Iris pigment epithelial cell (primary cell): Measurements from ENCODE around the gene ALG10B.
"Not testable (repeated sequence)": the region's sequence is repeated elsewhere in the genome, so short reads cannot be mapped to it uniquely, and the experiment has no call there.

Experiments used
- DNase-seq: peaks from one replicate; pipeline ENCODE4 v3.0.0-alpha.2; 2011; ENCODE audit warnings: low read depth

Gene ALG10B, protein sequence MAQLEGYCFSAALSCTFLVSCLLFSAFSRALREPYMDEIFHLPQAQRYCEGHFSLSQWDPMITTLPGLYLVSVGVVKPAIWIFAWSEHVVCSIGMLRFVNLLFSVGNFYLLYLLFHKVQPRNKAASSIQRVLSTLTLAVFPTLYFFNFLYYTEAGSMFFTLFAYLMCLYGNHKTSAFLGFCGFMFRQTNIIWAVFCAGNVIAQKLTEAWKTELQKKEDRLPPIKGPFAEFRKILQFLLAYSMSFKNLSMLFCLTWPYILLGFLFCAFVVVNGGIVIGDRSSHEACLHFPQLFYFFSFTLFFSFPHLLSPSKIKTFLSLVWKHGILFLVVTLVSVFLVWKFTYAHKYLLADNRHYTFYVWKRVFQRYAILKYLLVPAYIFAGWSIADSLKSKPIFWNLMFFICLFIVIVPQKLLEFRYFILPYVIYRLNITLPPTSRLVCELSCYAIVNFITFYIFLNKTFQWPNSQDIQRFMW

DNA sequence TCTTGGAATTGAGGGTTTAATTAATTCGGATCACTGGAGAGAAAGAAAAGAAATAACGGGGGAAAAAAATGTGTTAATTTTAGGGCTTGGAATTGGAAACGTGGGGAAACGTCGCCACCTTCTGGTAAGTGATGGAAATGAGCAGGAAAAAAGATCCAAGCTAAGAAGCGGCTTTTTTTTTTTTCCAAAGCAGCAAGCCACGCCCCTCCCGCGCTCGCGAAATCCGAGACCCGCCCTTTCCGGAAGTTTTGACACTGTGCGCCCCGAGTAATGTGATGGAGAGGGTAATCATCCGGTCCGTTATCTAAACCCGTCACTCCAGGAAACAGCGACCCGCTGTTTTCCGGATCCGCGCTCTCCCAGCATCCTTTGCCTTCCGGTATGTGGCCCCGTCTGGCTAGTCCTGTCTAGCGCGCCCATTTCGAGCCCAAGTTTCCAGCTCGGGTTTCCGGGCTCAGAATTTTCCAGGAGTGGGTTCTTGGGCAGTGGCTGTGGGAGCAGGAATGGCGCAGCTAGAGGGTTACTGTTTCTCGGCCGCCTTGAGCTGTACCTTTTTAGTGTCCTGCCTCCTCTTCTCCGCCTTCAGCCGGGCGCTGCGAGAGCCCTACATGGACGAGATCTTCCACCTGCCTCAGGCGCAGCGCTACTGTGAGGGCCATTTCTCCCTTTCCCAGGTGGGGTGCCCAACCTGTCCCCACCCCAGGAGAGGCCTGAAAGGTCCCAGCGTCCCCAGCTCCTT is at the start of gene ALG10B:
ALG10B (plus strand) TSS at position 384 of the 739 bp plus-strand sequence; CDS start at position 504, 120 bp downstream.
- DNase-seq, result peak; percentile 97

DNA sequence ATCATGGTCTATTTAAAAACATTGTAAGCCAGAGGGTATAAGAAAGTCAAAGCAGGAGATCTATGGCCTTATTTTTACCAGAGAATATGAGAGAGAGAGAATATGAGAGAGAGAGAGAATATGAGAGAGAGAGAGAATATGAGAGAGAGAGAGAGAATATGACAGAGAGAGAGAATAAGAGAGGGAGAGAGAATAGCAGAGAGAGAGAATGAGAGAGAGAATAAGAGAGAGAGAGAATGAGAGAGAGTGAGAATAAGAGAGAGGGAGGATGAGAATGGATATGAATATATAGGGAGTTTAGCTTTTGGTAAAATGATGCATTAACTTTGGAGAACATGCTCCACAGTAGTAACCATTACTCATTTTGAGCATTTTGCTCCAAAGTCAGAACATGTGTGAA is 48.0 kb upstream of the ALG10B start:
- no peak for DNase-seq

DNA sequence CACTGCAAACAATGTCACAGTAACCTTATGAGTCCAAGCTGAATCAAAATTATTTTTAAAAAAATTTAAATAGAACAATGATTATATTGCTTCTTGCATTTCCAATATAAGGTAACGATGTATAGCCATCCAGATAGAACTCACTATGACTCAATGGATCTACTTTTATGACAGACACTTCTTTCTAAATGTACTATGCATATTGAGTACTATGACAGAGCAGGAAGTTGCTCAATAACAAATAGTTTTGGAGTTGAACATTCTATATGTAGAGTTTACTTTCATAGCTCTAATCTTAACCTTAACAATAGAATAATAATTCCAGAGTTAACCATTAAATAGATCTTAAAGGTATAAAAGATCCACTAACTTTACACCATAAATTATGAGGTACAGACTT is 46.7 kb upstream of the ALG10B start:
- DNase-seq, result no peak

DNA sequence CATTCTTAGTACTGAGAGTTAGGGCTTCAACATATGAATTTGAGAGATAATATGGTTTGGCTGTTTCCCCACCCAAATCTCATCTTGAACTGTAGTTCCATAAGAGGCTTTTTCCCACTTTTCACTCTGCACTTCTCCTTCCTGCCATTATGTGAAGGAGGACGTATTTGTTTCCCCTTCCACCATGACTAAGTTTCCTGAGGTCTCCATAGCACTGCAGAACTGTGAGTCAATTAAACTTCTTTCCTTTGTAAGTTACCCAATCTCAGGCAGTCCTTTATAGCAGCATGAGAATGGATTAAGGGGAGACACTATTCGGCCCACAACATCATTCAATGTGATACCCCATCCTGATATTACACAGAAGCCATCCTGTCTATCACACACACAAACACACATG is 36.8 kb upstream of the ALG10B start:
- no peak for DNase-seq

DNA sequence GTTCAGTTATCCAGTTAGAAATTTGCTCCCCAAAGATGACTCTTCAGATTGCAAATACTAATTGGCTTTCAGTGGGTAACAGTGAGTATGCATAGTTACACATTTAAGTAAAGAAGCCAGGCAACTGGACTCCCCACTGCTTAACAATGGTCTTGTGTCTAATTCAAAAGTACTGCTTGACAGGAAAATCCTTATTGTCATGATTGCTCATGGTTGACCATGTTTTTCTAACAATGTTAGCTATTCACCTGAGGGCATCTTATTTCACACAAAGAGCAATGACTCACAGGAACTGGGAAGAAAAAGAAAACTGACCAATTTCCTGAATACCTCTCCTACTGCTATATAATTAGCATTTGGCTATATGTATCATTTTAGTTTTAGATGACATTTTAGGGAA is 33.7 kb upstream of the ALG10B start:
- DNase-seq, result no peak

DNA sequence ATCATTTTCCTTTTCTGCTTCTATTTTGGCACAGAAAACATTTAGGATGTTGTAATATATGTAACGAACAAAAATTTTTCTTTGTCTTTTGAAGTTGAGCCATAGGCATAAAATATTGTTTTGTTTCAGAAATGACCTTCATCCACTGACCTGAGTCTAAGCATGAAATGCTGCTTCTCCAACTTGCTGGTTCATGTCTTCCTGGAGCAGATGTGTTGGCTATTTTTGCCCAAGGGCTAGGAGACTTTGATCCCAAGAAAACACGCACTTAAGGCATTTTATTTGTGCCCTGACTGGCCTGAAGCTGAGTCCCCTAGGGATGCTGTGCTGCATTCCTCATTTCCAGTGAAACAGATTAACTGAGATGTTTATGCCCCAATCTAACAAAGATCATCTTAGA is 27.2 kb upstream of the ALG10B start:
- no peak for DNase-seq

DNA sequence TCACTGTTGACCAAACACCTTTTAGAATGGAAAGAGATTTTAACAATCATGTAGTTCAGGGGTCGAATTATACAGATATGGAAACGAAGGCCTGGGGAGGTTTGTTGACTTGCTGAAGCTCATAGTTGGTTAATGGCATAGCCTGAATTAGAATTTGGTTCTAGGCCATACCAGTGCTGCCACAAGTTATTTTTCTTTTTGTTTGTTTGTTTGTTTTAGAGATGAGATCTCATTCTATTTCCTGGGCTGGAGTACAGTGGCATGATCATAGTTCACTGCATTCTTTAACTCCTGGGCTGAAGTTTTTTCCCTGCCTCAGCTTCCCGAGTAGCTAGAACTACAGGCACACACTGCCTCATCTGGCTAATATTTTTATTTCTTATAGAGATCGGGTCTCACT is 25.4 kb upstream of the ALG10B start:
- DNase-seq, result no peak

DNA sequence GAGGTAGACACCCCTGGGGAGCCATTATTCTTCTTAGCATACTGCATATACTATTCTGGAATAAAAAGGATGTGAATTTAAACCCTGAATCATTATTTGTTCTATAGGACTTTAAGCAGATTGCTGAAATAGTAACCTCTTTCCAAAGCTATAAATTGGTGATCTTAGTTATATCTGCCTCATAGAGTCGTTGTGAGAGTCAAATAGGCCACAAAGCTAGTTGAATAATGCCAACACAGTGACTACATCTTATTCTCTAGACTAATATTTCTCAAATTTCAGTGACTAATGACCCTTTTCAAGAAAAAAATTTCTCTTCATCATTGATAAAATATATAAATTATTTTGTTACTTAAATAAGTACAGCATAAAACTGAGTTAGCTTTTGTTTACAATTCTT is 13.6 kb upstream of the ALG10B start:
- DNase-seq, result not testable (repeated sequence)

DNA sequence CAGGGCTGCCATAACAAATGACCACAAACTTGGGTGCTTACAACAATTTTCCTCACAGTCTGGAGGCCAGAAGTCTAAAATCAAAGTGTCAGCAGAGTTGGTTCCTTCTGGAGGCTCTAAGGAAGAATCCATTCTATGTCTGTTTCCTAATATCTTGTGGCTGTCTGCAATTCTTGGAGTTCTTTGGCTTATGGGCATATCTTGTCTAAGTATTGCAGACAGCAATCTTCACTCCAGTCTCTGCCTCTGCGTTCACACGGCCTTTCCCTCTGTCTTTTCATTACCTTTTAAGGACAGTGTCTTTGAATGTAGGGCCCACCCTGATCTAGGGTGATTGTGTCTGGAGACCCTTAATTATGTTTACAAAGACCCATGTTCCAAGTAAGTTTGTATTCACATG is 5.4 kb downstream of the ALG10B start:
- not testable (repeated sequence) for DNase-seq

DNA sequence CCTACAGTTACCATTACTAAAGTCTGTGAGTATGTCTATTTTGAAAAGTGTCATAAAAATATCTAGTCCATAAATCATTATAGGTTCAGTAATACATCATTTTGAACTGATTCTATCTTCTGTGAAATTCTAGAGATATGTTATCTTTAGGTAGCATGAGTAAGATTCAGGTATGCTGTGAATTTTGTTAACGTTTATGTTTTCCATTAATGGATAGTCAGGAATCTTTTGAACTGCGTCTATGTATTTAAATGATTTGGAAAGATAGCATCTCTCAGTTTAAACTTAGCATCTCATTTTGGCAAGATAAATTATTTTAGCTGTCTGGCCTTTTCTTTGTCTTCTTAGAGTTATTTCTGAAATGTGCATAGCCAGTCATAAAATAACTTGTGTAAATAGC is 8.3 kb downstream of the ALG10B start:
- no peak for DNase-seq

DNA sequence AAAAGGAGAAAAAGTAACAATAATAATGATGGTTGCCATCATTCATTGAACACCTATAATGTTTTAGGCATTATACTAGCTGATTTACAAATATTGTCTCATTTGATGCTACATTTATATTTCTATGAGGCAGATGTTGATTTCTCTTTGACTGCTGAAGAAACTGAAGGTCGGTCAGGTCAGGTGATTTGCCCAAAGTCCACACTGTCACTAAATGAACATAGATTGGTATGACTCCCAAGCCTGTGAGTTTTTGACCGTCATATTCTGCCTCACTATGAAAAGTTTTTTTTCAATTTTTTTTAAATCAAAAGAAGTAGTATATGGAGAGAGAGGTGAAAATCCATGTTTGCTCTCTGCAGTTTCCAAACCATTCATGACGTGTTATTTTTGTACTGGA is 10.8 kb downstream of the ALG10B start:
- no peak for DNase-seq

DNA sequence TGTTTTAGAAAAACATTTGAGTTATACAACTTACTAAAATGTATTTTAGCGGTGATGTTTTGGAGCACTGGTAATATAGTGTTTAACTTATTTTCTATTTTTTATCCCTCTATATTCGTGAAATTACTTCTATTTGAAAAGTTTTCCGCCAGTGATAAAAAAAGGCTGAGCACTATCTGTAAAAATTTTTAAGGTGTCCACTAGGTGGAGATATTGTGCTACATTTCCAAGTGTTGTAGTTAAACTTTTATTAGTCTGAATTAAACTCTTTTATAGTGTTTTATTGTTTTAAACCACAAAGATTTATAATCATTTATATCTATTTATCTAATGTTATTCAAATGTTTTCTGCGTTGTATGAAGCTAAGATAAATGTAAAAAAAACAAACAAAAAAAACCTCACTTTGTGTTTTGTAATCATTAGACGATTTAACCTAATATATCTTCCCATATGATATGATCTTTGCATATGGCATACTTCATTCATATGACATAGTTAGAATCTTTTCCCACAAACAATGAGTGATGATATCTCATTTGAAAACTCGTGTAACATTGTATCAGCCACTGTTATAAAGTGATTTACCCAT is 11.8 kb downstream of the ALG10B start:
- peak; percentile 30 for DNase-seq

DNA sequence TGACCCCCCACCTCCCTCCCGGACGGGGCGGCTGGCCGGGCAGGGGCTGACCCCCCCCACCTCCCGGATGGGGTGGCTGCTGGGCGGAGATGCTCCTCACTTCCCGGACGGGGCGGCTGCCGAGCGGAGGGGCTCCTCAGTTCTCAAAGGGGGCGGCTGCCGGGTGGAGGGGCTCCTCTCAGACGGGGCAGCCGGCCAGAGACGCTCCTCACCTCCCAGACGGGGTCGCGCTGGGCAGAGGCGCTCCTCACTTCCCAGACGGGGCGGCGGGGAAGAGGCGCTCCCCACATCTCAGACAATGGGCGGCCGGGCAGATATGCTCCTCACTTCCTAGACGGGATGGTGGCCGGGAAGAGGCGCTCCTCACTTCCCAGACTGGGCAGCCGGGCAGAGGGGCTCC is 13.8 kb downstream of the ALG10B start:
- not testable (repeated sequence) for DNase-seq

DNA sequence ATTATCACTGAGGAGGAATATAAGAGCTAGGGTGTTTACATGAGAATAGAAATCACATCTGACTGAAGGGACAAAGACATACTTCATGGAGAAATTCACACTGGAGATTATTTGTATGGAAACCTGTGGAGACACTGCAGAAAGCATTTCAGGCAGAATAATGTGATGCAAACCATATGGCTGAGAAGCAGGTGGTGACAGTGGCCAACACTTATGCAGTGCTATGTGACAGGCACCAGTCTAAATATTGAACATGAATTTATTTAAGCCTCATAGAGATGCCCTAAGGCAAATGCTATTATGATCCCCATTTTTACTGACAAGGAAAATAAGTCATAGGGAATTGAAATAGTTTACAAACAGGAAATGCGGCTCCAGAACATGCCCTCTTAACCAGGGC is 16.2 kb downstream of the ALG10B start:
- DNase-seq, result no peak

DNA sequence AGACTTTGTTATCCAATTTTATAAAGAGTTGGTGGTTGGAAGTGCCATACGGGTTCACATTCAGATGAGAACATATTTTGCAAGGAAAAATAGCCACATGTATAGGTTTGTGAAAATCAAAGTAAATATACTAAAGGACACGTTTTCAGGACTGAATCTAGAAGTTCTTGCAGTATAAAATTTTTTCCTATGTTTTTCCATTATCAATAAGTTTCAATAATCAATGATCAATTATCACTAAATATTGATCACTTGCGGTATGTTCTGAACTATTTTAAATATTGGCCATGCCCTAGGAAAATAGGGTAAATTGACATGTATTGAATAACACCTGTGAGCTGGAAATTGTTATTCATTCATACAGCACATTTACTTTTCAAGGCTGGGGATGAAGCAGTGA is 25.9 kb downstream of the ALG10B start:
- no peak for DNase-seq

DNA sequence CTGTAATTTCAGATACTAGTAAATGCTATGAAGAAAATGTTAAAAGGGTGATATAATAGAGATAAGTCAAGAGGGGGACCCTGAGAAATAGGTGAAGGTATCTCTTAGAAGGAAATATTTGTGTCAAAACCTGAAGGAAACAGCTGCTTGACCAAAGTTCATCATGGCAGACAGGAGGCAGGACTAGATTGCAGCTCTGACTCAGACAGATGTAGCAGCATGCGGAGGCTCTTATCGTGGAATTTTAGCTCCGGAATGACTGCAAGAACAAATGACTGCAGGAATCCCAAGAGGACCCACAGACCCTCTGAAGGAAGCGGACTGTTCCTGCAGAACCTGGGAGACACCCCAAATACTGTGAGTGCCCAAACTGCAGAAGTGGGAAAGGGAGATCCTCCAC is 26.7 kb downstream of the ALG10B start:
- DNase-seq, result not testable (repeated sequence)

DNA sequence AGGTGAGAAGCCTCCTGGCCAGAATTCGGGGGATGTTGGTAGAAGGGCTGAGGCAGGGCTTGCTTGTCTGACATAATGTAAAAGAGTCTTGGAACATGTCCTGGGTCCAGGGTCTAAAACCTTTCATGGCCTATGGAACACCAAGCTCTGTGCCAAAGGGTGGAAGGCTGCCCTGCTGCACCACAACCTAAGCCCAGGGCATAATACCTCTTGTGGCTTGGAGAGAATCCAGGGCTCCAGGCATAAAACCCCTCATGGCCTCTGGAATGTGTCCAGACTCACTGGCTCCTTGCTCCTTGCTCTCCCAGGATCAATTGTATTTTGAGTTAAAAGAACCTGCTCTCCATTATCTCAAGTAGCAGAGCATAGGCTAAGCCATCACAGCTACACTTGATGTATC is 27.3 kb downstream of the ALG10B start:
- not testable (repeated sequence) for DNase-seq

DNA sequence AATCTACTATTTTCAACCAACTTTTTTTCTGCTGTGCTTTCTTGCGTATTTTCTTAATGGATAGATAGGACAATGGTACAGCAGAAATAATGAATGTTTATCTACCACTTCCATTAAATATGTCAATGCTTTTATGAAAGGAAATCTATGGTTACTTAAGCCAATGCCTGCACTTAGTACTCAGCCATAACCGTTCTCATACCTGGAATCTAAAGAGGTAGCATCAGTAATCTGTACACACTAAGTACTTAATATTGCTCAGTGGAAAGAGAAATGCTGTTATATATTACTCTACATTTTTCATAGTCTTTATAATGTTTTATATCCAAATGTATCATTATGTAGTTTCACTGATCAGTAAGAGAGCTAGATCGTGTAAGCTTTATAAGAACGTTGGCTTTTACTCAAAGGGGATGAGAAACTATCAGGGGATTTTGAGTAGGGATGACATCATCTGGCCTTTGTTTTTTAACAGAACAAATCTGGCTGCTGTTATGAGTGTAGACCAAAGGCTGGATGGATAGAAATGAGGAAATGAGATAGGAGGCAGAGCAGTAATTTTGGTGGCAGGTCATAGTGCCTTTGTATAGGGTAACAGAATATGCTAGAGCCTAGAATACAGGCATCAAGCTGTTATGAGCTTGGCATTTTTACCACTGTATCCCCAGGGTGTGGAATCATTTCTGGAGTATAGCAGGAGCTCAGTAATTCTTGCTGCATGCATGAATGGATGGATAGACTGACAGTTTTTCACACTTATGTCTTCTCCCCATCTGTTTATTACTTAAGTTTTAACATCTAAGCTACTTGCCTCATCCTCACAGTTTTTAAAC is 34.0 kb downstream of the ALG10B start:
- no peak for DNase-seq

DNA sequence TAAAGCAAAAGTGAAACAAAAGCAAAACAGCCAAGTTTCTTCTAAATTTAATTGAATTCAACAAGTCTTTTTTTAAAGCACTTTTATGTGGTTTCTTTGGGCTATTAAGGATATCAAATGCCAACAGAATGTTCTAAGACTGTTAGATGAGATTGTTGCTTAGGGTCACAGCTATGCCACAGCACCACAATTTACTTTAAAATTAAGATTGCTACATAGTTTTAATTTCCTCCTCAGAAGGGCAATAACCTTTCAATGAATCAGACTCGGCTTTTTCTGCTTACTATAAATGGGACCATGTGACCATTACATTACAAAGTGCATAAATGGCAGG is 34.6 kb downstream of the ALG10B start:
- not testable (repeated sequence) for DNase-seq

DNA sequence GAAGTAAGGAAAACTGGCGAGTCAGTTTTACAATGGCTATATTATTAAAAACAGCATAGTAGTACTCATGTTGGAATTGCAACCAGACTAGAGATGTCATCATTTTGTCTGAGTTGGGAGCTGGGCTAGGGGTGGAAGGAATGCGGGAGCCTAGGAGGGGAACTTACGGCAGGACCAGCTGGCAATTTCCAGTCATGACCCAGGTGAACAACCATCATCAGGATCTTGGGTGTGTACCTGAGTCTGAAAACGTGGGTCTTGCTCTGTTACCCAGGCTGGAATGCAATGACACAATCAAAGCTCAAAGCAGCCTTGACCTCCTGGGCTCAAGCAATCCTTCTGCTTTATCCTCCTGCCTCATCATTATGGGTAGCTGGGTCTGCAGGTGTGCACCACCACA is 50.9 kb downstream of the ALG10B start:
- no peak for DNase-seq

DNA sequence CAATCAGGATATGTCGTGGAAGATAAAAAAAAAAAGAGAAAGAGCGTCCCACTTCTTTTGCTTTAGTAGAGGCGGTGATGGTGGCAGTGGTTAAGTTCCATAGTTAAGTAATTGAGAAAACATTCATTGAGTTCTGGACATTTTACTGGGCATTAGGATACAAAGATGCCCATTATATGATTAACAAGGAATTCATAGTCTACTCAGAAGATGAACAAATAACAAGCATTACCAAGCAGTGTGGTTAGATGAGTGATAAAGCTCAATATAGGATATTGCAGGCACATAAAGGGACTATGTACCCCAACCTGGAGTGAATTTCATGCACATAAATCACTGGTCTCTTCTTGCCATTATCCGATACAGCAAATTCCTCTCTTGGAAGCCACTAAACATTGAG is 53.7 kb downstream of the ALG10B start:
- no peak for DNase-seq

DNA sequence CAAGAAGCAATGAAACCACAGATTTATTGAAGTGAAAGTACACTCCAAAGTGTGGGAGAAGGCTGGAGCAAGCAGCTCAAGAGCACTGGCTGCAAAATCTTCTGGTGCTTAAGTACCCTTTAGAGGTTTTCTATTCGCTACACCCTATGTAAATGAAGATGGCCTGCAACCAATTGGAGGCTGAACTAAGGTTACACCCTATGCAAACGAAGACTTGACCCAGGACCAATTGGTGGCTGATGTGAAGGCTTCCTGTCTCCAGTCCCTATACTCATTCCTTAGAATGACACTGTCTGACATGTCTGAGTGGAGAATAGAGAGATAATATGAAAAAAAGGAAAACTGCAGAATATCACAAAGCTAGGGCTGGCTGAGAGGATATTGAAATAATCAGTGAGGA is 57.2 kb downstream of the ALG10B start:
- no peak for DNase-seq
